Subcutaneous adipose tissue (tissue), 4 donors: ENCODE results near the gene NR6A1. TPM values are rescaled to one million over a fixed set of nuclear protein-coding genes. Genes with fewer than 3 reads are reported as not detected.

ENCODE experiments used
- CTCF ChIP-seq: fragments of 450-650 bp; IDR thresholded peaks from one replicate; pipeline ENCODE4 v1.5.1; 2016; ENCODE audit warnings: low read depth, mild to moderate bottlenecking, control low read depth, antibody characterized with exemption, moderate library complexity
- total RNA-seq, 4 donors: library from RNA; depleted of rRNA; stranded (reverse); fragments of >200 nt; gene quantifications; one replicate each; pipeline ENCODE4 v1.1.0, GENCODE V29; 2016

NR6A1 gene
- total RNA-seq, 4 donors from 2014 or later = 0.65 to 4.4 (median 1.6) TPM

- TF ChIP-seq CTCF = no peak
Measured at GRCh38 chr9:124666642-124667041, 104.5 kb downstream of the NR6A1 start.

GRCh38 chr9:124665391-124666058, 105.6 kb downstream of the NR6A1 start:
- TF ChIP-seq CTCF = no peak

- TF ChIP-seq CTCF = no peak
Measured at GRCh38 chr9:124664143-124664542, 107.0 kb downstream of the NR6A1 start.

- no peak for TF ChIP-seq CTCF
Measured at GRCh38 chr9:124663046-124663961, 107.8 kb downstream of the NR6A1 start.

GRCh38 chr9:124662561-124662960, 108.5 kb downstream of the NR6A1 start:
- no peak for TF ChIP-seq CTCF

GRCh38 chr9:124661271-124661670, 109.8 kb downstream of the NR6A1 start:
- TF ChIP-seq CTCF = no peak

- no peak for TF ChIP-seq CTCF
Measured at GRCh38 chr9:124660341-124660801, 110.7 kb downstream of the NR6A1 start.
